ENCODE data around the gene CTDSP2. TPM values are rescaled to one million over a fixed set of nuclear protein-coding genes. Genes with fewer than 3 reads are reported as not detected.

Gene CTDSP2
- total RNA-seq, 1 donor from 2014 or later = 129 TPM

GRCh38 chr12:57834086-57834876 is 12.2 kb downstream of the CTDSP2 start:
- no peaks in the 10 kb centered on the region for H3K27me3 ChIP-seq
- H3K4me1 ChIP-seq = peaks cover 56 to 97% of the 10 kb centered on the region in 2 donors
- intact Hi-C loops (cut with DNase I) = no loop called here
- H3K9me3 ChIP-seq = no peaks in the 10 kb centered on the region
- TF ChIP-seq CTCF (IDR thresholded peaks at IDR 0.05) = no peak
- peak overlapping the region; percentile 73 to 100 for H3K27ac ChIP-seq
- peak overlapping the region; percentile 18 to 94 for H3K4me3 ChIP-seq
- no peak for DNase-seq (ENCODE audit: low spot score in 2 of 2)
- H3K36me3 ChIP-seq = peaks cover 2% of the 10 kb centered on the region in 2 donors

- peaks cover 52 to 94% of the 10 kb centered on the region in 2 donors for H3K4me1 ChIP-seq
- H3K9me3 ChIP-seq = no peaks in the 10 kb centered on the region
- no peak for TF ChIP-seq CTCF (IDR thresholded peaks at IDR 0.05)
- intact Hi-C loops (cut with DNase I) = no loop called here
- peak overlapping the region; percentile 73 to 100 for H3K27ac ChIP-seq
- H3K4me3 ChIP-seq = peak overlapping the region in 1 of 2 donors; percentile 94
- H3K36me3 ChIP-seq = peaks cover 7 to 8% of the 10 kb centered on the region in 2 donors
- DNase-seq (ENCODE audit: low spot score in 2 of 2) = no peak
- no peaks in the 10 kb centered on the region for H3K27me3 ChIP-seq
These were observed 12.9 kb downstream of the CTDSP2 start for GRCh38 chr12:57833672-57834071.

GRCh38 chr12:57832966-57833365 is 13.6 kb downstream of the CTDSP2 start:
- H3K9me3 ChIP-seq = no peaks in the 10 kb centered on the region
- peaks cover 45 to 89% of the 10 kb centered on the region in 2 donors for H3K4me1 ChIP-seq
- H3K36me3 ChIP-seq = peaks cover 14 to 15% of the 10 kb centered on the region in 2 donors
- intact Hi-C loops (cut with DNase I) = no loop called here
- no peak for DNase-seq (ENCODE audit: low spot score in 2 of 2)
- H3K4me3 ChIP-seq = peak overlapping the region in 1 of 2 donors; percentile 94
- TF ChIP-seq CTCF (IDR thresholded peaks at IDR 0.05) = no peak
- no peaks in the 10 kb centered on the region for H3K27me3 ChIP-seq
- H3K27ac ChIP-seq = peak overlapping the region; percentile 73 to 100

- Histone ChIP-seq H3K36me3 (peaks cover 40 to 41% of the 10 kb centered on the region in 2 donors), H3K4me3 (peak overlapping the region in 1 of 2 donors; percentile 94), H3K27me3 (no peaks in the 10 kb centered on the region), H3K9me3 (no peaks in the 10 kb centered on the region), H3K27ac (peak overlapping the region; percentile 73 to 100), H3K4me1 (peaks cover 26 to 66% of the 10 kb centered on the region in 2 donors)
- no peak for DNase-seq (ENCODE audit: low spot score in 2 of 2)
- TF ChIP-seq CTCF (IDR thresholded peaks at IDR 0.05) = no peak
- intact Hi-C loops (cut with DNase I) = no loop called here
These were observed 16.1 kb downstream of the CTDSP2 start for GRCh38 chr12:57830393-57830792.

- peaks cover 52 to 53% of the 10 kb centered on the region in 2 donors for H3K36me3 ChIP-seq
- no peak for DNase-seq (ENCODE audit: low spot score in 2 of 2)
- H3K27me3 ChIP-seq = no peaks in the 10 kb centered on the region
- intact Hi-C loops (cut with DNase I) = no loop called here
- peak overlapping the region; percentile 34 to 100 for H3K27ac ChIP-seq
- H3K9me3 ChIP-seq = no peaks in the 10 kb centered on the region
- H3K4me3 ChIP-seq = no peak overlapping the region
- peaks cover 15 to 54% of the 10 kb centered on the region in 2 donors for H3K4me1 ChIP-seq
- no peak for TF ChIP-seq CTCF (IDR thresholded peaks at IDR 0.05)
These were observed 17.3 kb downstream of the CTDSP2 start for GRCh38 chr12:57829025-57829777.
